PFSK-1 (cell line): ENCODE results near the gene SLC13A3.

Source experiments
- FOXP2 ChIP-seq: optimal IDR thresholded peaks from 2 replicates; pipeline ENCODE3; 2011; ENCODE audit warnings: borderline replicate concordance, control low read depth, inconsistent platforms; ENCODE audit not compliant: insufficient read depth; ENCODE audit errors: extremely low read length, extremely low read depth
- POLR2AphosphoS5 ChIP-seq: IDR thresholded peaks from 2 replicates; pipeline ENCODE4 v1.6.1; 2012; ENCODE audit warnings: low read depth, mild to moderate bottlenecking, control low read depth, low read length, moderate library complexity
- REST ChIP-seq, 2 experiments: IDR thresholded peaks; 2 replicates each; pipeline versions ENCODE4 v1.6.1 to v1.8.0; 2011 to 2012; ENCODE audit warnings: low read depth in 2 of 2, low read length in 2 of 2, control low read depth in 1 of 2, inconsistent platforms in 1 of 2, mild to moderate bottlenecking in 1 of 2, moderate library complexity in 1 of 2; ENCODE audit not compliant: insufficient read depth in 1 of 2
- SIN3A ChIP-seq: IDR thresholded peaks from 2 replicates; pipeline ENCODE4 v1.6.1; 2012; ENCODE audit warnings: mild to moderate bottlenecking, low read length, moderate library complexity, borderline replicate concordance; ENCODE audit not compliant: insufficient read depth
- TAF1 ChIP-seq: IDR thresholded peaks from 2 replicates; pipeline ENCODE4 v1.6.1; 2012; ENCODE audit warnings: low read length, control low read depth, borderline replicate concordance; ENCODE audit not compliant: insufficient read depth

The SLC13A3 gene

DNA sequence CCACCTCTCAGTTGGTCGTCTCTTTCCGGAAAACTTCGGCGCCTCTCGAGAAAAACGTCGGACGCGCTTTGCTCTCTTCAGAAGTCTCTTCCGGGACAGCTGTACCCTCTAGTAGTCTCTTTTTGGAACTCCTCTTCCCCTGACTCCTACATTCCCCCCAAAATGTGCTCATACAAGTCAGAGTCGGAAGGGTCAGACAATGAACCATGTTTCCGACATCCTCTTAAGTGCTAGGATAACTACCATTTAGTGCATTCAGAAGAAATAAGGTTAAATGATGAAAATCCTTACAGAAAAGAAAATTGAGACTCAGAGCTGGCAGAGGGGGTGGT is 38.5 kb upstream of the SLC13A3 start:
- TF ChIP-seq FOXP2 (no peak), POLR2AphosphoS5 (peak; percentile 55; the same call in 1 of the 2 replicates), REST (IDR thresholded peaks at IDR 0.05; ENCODE audit: insufficient read depth in 1 of 2, low read depth in 2 of 2, low read length in 2 of 2) (no peak), SIN3A (no peak)

DNA sequence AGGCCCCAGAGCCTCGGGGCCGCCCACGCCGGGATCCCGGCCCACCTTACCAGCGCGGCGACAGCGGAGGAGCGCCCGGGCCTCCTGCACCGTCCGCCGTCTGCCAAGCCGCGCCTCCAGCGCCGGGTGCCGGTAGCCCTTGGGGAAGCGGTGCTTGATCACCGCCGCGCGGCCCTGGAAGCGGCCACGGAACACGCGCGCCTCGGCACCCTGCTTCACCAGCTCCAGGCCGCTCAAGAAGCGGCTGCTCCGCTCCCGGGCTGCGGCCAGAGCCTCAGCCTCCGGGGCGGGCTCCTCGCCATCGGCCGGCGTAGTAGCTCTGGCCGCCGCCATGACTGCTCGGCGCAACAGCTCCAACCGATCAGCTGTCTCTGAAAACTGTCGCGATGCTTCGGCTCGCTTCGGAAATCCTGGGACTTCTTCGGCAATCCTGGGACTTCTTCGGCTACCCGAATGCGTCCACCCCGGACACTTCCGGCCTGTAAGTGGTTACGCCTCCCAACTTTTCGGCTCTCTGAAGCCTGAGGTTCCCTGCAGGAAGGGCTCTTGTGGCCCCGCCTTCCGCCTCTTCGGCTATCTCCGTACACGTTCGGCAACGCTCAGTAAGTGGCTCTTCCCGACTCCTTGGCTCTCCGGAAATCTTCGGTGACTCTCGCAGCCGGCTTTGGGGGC is 38.0 kb upstream of the SLC13A3 start, which contains the start of gene TP53RK:
TP53RK (minus strand) TSS at position 363 of the 672 bp plus-strand sequence; CDS start at position 333, 30 bp downstream.
- TF ChIP-seq REST (IDR thresholded peaks at IDR 0.05; ENCODE audit: insufficient read depth in 1 of 2, low read depth in 2 of 2, low read length in 2 of 2): no peak
- TF ChIP-seq FOXP2: no peak
- no peak for TF ChIP-seq SIN3A
- TF ChIP-seq POLR2AphosphoS5: peak; percentile 69; the same call in 1 of the 2 replicates
- peak; percentile 86; the same call in 1 of the 2 replicates for TF ChIP-seq TAF1

- TF ChIP-seq POLR2AphosphoS5 (no peak), SIN3A (0 out of 2 replicates have a peak, but pooled peaks have one; percentile 22)
These were observed 37.2 kb upstream of the SLC13A3 start for GRCh38 chr20:46688151-46689081.

- TF ChIP-seq SIN3A (no peak), POLR2AphosphoS5 (no peak), FOXP2 (no peak), REST (IDR thresholded peaks at IDR 0.05; ENCODE audit: insufficient read depth in 1 of 2, low read depth in 2 of 2, low read length in 2 of 2) (no peak), TAF1 (no peak)
These were observed 32.9 kb upstream of the SLC13A3 start for GRCh38 chr20:46683939-46684750.

GRCh38 chr20:46683668-46683938 is 32.3 kb upstream of the SLC13A3 start:
- TF ChIP-seq TAF1 (no peak), REST (IDR thresholded peaks at IDR 0.05; ENCODE audit: insufficient read depth in 1 of 2, low read depth in 2 of 2, low read length in 2 of 2) (no peak), SIN3A (no peak), FOXP2 (no peak), POLR2AphosphoS5 (no peak)
